KMS-11 (cell line): ENCODE measurements around the gene OSBPL1A.

Source experiments
- H2AFZ ChIP-seq: fragments of 200-600 bp; sonication (generic); 2 replicates; pipeline ENCODE4 v1.6.1; 2016; ENCODE audit warnings: antibody characterized with exemption, mixed run types, low read depth
- H3K27ac ChIP-seq: fragments of 200-600 bp; sonication (generic); 2 replicates; pipeline ENCODE4 v1.6.1; 2016; ENCODE audit warnings: mild to moderate bottlenecking, mixed run types
- H3K27me3 ChIP-seq: fragments of 200-600 bp; sonication (generic); 2 replicates; pipeline ENCODE4 v1.6.1; 2017; ENCODE audit warnings: mild to moderate bottlenecking, low read depth, mixed run types, moderate library complexity; ENCODE audit not compliant: insufficient read depth
- H3K36me3 ChIP-seq: fragments of 200-600 bp; sonication (generic); 2 replicates; pipeline ENCODE4 v1.6.1; 2017; ENCODE audit warnings: mild to moderate bottlenecking, mixed run types; ENCODE audit not compliant: insufficient read depth
- H3K4me1 ChIP-seq: fragments of 200-600 bp; sonication (generic); 2 replicates; pipeline ENCODE4 v1.6.1; 2016; ENCODE audit warnings: mild to moderate bottlenecking, low read depth, mixed run types; ENCODE audit not compliant: poor library complexity, severe bottlenecking
- H3K4me2 ChIP-seq: fragments of 200-600 bp; sonication (generic); 2 replicates; pipeline ENCODE4 v1.7.0; 2016; ENCODE audit warnings: mild to moderate bottlenecking, mixed run types
- H3K4me3 ChIP-seq: fragments of 200-600 bp; sonication (generic); IDR thresholded peaks from 2 replicates; pipeline ENCODE4 v1.6.1; 2017; ENCODE audit warnings: low read depth, low read length, mixed read lengths; ENCODE audit not compliant: insufficient read depth
- H3K79me2 ChIP-seq: fragments of 200-600 bp; sonication (generic); 2 replicates; pipeline ENCODE4 v1.6.1; 2016; ENCODE audit warnings: low read depth, mixed run types; ENCODE audit not compliant: insufficient read depth
- H3K9ac ChIP-seq: fragments of 200-600 bp; sonication (generic); 2 replicates; pipeline ENCODE4 v1.6.1; 2016; ENCODE audit warnings: mild to moderate bottlenecking, mixed run types
- H4K20me1 ChIP-seq: fragments of 200-600 bp; sonication (generic); 2 replicates; pipeline ENCODE4 v1.6.1; 2016; ENCODE audit warnings: mild to moderate bottlenecking, mixed run types; ENCODE audit not compliant: insufficient read depth
- CTCF ChIP-seq: fragments of 200-600 bp; sonication (generic); conservative IDR thresholded peaks from 2 replicates; pipeline ENCODE4 v1.6.1; 2017; ENCODE audit warnings: low read depth, mild to moderate bottlenecking, antibody characterized with exemption, low read length, moderate library complexity, mixed read lengths

The OSBPL1A gene

GRCh38 chr18:24231773-24232735 is 165.6 kb downstream of the OSBPL1A start:
- Histone ChIP-seq H3K4me2 (no peak overlapping the region), H4K20me1 (no peaks in the 10 kb centered on the region), H3K79me2 (no peaks in the 10 kb centered on the region), H3K9ac (no peak overlapping the region), H2AFZ (no peak overlapping the region), H3K27me3 (no peaks in the 10 kb centered on the region), H3K36me3 (no peaks in the 10 kb centered on the region), H3K27ac (no peak overlapping the region), H3K4me1 (no peaks in the 10 kb centered on the region), H3K4me3 (no peak overlapping the region)
- TF ChIP-seq CTCF: no peak

DNA sequence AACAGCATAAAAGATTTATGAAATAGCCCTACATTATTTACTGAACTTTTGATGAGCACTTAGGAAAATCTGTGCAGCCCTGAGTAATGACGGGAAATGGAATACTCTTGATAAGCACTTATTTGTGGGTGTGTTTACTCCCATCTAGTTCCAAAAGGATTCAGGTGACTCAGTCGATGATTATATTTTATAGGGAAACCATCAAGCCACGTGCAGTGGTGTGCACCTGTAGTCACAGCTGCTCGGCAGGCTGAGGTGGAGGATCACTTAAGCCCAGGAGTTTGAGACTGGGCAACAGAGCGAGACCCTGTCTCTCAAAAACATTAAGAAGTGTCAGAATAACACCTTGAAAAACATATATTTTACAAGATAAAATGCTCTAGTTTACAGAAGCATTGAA is 166.9 kb downstream of the OSBPL1A start:
- Histone ChIP-seq H3K36me3 (no peaks in the 10 kb centered on the region), H4K20me1 (no peaks in the 10 kb centered on the region), H3K4me2 (no peak overlapping the region), H3K27me3 (no peaks in the 10 kb centered on the region), H3K79me2 (no peaks in the 10 kb centered on the region), H3K9ac (no peak overlapping the region), H2AFZ (no peak overlapping the region), H3K27ac (no peak overlapping the region), H3K4me1 (no peaks in the 10 kb centered on the region), H3K4me3 (no peak overlapping the region)
- TF ChIP-seq CTCF: no peak

GRCh38 chr18:24228667-24229041 is 169.0 kb downstream of the OSBPL1A start:
- Histone ChIP-seq H3K4me2 (no peak overlapping the region), H3K79me2 (no peaks in the 10 kb centered on the region), H3K4me1 (no peaks in the 10 kb centered on the region), H3K4me3 (no peak overlapping the region), H4K20me1 (no peaks in the 10 kb centered on the region), H2AFZ (no peak overlapping the region), H3K36me3 (no peaks in the 10 kb centered on the region), H3K27ac (no peak overlapping the region), H3K27me3 (no peaks in the 10 kb centered on the region), H3K9ac (no peak overlapping the region)
- no peak for TF ChIP-seq CTCF

- Histone ChIP-seq H3K79me2 (no peaks in the 10 kb centered on the region), H3K27me3 (no peaks in the 10 kb centered on the region), H3K4me2 (no peak overlapping the region), H4K20me1 (no peaks in the 10 kb centered on the region), H3K36me3 (no peaks in the 10 kb centered on the region), H3K9ac (no peak overlapping the region), H3K27ac (no peak overlapping the region), H2AFZ (no peak overlapping the region), H3K4me3 (no peak overlapping the region), H3K4me1 (no peaks in the 10 kb centered on the region)
- no peak for TF ChIP-seq CTCF
Observed at GRCh38 chr18:24227977-24228666, 169.5 kb downstream of the OSBPL1A start.
